Renal pelvis (tissue), 4 donors: ENCODE results near the gene ATP2B1. TPM values are rescaled to one million over a fixed set of nuclear protein-coding genes. Genes with fewer than 3 reads are reported as not detected.
A peak's percentile ranks its signal among the peaks of the same experiment; 100 is the strongest.

Source experiments
- DNase-seq: peaks from one replicate; pipeline ENCODE4 v3.0.0-alpha.2; 2013
- polyA plus RNA-seq, 3 donors: library from polyadenylated mRNA; unstranded; fragments of 120-200 nt; gene quantifications; one replicate each; pipeline ENCODE4 v1.2.1, GENCODE V29; 2013; ENCODE audit not compliant: insufficient read length in 3 of 3

The ATP2B1 gene
- polyA plus RNA-seq, 3 donors = 95.1 to 103 (median 101) TPM

GRCh38 chr12:89663577-89664357 is 44.9 kb downstream of the ATP2B1 start:
- no peak for DNase-seq

DNA sequence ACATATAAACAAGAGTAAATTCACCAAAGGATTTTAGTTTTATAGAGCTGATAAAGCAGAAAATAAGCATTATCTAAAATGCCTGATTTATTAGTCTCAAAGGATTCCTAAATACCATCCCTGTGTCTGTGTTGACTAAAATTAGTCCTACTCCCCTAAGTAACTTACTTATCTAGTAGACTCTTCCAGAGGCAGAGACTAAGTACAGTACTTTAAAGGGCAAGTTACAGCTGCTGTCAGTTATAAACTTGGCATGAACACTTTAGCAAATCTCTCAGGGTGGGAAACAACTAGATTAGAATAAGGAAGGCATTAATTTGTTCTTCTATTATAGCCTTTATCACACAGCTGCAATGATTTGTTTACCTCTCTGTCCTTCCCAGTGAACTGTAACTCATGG is 46.0 kb downstream of the ATP2B1 start:
- no peak for DNase-seq

GRCh38 chr12:89661706-89662330 is 46.8 kb downstream of the ATP2B1 start:
- no peak for DNase-seq

DNA sequence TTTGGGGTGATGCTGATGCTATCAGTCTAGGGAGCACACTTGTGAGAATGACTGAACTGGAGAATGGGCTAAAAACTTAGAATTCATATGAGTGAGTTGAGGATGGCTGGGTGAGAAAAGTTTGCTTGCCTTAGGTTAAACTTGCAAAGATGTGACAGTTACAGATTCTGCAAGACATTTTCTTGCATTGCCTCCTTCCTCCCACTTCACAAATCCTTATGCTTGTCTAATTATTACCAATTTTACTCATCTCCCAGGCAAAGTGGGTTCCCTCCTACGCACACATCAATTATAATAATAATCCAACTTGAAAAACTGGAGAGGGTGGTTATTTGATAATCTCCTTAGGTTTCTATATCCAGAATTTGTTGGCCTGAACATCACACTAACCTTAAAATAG is 50.9 kb downstream of the ATP2B1 start:
- no peak for DNase-seq

DNA sequence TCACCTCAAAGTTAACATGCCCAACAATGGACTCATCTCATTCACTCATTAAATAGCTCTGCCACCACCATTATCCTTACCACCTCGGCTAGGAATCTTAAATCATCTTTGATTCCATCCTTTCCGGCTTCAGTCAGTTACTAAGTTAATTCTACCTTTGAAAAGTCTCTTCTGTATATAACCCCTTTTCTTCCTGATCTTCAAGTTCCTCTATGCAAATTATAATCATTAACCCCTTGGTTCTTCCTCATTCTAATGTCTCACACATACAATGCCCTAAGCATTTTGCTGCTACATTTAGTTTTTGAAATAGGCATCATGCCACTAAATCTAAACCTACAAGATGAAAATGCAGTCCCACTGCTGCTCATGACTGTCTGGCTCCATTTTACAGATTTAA is 51.6 kb downstream of the ATP2B1 start:
- DNase-seq = no peak

DNA sequence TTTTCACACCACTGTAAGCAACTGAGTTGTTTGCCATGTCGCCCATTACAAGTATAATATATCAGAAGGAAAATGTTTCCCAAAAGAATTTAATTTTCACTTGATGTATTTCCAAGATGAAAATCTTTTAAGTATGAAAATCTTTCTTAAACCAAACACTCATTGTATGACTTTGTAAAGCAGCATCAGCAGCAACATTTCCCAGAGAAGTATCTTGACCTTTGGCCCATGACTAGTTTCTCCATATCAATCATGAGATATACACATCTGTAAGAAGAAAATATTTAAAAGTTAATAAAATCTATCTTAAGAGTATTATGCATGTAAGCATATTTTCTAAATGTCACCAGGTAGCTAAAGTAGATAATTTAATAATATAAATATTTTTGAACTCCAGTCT is 52.8 kb downstream of the ATP2B1 start:
- DNase-seq = no peak

DNA sequence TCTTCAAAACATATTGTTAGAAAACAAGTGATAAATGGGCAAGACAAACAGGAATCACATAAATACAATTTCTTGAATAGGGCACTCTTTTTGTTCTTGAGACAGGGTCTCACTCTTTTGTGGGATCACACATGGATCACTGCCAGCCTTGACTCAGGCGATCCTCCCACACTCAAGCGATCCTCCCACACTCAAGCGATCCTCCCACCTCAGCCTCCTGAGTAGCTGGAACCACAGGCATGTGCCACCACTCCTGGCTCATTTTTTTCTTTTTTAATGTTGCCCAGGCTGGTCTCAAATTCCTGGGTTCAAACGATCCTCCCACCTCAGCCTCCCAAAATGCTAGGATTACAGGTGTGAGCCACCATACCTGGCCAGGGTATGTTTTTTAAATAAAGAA is 57.4 kb downstream of the ATP2B1 start:
- DNase-seq = no peak

- no peak for DNase-seq
These were observed 58.4 kb downstream of the ATP2B1 start for GRCh38 chr12:89650239-89650638.

DNA sequence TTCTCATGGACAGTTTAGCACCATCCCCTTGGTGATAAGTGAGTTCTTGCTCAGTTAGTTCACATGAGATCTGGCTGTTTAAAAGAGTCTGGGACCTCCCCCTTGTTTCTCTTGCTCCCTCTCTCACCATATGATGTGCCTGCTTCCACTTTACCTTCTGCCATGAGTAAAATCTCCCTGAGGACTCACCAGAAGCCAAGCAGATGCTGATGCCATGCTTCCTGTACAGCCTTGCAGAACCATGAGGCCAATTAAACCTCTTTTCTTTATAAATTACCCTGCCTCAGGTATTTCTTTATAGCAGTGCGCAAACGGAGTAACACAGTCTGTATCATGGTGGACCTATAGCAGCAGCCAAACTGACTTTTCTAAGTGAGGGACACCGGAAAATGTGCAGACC is 58.8 kb downstream of the ATP2B1 start:
- no peak for DNase-seq

DNA sequence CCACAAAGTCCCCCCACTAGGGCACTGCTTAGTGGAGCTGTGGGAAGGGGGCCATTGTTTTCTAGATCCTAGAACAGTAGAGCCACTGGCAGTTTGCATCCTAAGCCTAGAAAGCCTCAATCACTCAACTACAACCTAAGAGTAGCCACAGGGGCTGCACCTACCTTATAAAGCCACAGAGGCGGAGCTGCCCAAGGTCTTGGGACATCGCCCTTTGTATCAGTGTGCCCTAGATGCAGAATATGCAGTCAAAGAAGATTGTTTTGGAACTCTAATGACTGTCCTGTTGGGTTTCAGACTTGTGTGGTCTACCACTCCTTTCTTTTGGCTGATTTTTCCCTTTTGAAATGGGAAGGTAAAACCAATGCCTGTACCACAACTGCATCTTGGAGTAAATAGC is 59.5 kb downstream of the ATP2B1 start:
- DNase-seq = no peak

DNA sequence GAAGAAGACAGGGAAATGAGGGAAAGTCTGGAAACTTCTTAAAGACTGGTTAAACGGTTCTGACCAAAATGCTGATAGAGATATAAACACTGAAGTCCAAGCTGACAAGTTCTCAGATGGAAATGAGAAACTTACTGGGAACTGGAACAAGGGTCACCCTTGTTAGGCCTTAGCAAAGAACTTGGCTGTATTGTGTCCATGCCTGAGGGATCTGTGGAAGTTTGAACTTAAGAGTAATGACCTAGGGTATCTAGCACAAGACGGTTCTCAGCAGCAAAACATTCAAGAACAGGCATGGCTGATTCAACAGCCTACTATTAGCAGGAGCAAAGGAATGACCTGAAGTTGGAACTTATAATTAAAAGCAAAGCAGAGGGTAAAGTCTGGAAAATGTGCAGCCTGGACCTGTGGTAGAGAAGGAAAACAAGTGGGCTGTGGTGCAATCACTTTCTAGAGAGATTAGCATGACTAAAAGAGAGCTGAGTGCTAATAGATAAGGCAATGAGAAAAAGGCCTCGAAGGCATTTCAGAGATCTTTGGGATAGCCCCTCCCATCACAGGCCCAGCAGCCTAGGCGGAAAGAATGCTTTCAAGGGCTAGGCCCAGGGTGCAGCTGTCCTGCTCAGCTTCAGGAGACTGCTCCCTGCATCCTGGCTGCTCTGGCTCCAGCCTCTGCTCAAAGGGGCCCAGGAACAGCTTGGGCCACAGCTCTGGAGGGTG is 60.3 kb downstream of the ATP2B1 start:
- no peak for DNase-seq

GRCh38 chr12:89645434-89645833 is 63.2 kb downstream of the ATP2B1 start:
- DNase-seq = peak; percentile 59

GRCh38 chr12:89642959-89643358 is 65.7 kb downstream of the ATP2B1 start:
- DNase-seq = no peak

- no peak for DNase-seq
These were observed 71.9 kb downstream of the ATP2B1 start for GRCh38 chr12:89636776-89637160.

DNA sequence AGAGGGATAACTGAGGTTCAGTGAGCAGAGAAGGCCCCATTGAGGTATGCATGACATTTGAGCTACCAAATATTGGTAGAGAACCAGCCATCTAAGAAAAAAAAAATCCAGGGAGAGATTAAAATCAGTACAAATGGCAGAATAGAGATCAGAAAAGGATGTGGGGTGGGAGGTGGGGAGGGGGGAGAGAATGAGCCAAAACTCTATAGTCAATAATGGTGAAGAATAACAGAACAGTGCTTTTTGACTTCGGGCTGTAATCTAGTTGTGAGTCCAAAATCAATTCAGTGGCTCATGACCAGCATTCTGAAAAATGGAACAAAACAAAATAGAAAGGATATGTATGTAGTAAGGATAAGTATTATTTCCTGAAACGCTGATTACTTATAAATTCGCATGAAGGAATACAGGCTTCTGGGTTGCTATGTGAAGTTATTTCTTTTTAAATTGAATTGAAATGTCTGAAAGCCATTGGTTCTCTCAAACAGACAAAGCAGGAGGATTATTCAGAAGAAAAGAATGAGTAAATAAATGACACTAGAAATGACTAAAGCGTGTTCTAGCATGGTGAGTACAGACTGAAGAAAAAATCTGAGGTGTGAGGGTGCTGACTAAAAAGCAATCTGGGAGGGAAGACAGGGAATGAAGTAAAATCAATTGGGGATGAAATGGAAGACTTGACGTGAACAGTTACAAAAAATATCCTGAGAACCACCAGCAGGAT is 72.4 kb downstream of the ATP2B1 start:
- no peak for DNase-seq

DNA sequence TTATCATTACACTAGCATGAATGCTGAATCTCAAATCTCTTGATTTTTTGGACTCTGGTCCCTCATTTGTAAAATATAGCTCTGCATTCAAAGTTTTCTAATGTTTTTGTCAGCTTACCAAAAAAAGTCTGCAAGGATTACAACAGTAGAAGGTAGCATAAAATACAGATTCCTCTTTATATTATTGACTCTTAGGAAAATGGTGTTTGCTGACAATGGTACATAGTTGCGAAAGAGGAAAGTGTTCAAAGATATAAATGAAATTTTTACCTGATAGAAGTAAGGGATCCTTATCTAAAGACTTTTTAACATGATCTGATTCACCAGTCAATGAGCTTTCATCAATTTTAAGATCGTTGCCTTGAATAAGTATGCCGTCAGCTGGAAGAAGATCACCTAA is 74.1 kb downstream of the ATP2B1 start:
- no peak for DNase-seq

- no peak for DNase-seq
These were observed 75.9 kb downstream of the ATP2B1 start for GRCh38 chr12:89632778-89633177.

GRCh38 chr12:89622115-89622514 is 86.5 kb downstream of the ATP2B1 start:
- no peak for DNase-seq

- no peak for DNase-seq
These were observed 87.1 kb downstream of the ATP2B1 start for GRCh38 chr12:89621521-89621920.

GRCh38 chr12:89619764-89620163 is 88.9 kb downstream of the ATP2B1 start:
- DNase-seq = no peak

DNA sequence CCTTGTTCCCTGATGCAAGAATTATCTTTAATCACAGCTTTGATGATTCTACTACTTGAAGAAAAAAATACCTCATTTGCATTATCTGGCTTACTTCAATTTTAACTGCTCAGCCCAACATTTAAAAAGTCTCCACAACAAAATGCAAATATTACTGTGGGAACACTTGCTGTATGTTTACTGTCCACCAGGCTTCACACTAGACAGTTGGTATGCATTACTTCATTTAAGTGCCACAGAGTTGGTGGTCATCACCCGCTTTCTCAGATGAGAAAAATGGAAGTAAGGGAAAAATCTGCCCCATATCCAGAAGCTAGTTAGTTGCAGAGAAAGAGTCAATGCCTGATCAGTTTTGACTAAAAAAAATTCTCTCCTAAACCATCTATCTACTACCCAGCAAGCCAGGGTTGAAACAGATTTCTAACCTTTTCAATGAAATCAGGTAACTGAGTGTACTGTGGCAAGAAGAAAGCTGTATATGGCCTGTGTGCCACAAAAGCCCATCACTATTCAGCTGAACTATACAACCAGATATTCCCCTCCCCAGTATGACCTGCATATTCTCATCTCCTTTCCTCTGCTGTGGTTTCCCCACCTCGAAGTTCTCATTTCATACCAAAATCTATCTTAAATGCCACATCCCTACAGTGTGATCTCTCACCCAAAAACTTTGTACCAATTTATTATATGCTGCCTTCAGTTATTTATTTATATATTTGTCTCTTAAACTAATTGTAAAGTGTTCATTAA is 90.3 kb downstream of the ATP2B1 start:
- no peak for DNase-seq

GRCh38 chr12:89610366-89610765 is 98.3 kb downstream of the ATP2B1 start:
- DNase-seq = no peak
